Neural progenitor cell (in vitro differentiated cells): ENCODE measurements around the gene GBP4.

Experiments used
- EZH2 ChIP-seq: fragments of 200-600 bp; sonication (generic); IDR thresholded peaks from 2 replicates; pipeline ENCODE4 v1.6.1; 2017; ENCODE audit warnings: antibody characterized with exemption, mild to moderate bottlenecking, moderate library complexity
- TF ChIP-seq, protein P1 (sequence below): fragments of 200-600 bp; sonication (generic); IDR thresholded peaks from 2 replicates; pipeline ENCODE4 v1.5.1; 2017; ENCODE audit warnings: antibody characterized with exemption, mild to moderate bottlenecking

DNA sequence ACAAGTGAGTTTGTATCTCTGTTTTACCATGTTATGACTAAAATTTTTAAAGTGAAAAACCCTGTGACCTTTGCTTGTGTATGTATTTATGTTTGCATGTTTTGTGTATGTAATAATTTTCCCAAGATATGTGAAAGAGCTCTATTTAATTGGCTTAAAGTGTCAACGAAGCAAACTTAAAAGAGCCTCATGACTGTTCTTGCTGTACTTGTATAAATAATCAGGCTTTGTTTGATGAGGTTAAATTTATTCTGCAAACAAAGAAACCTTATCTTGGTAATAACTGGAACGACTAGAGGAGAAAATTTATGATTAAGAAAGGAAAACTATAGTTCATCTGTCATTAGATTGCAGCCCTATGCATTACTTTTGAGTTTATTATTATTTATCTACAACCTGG, 29.6 kb downstream of the GBP4 start:
- TF ChIP-seq, protein P1, sequence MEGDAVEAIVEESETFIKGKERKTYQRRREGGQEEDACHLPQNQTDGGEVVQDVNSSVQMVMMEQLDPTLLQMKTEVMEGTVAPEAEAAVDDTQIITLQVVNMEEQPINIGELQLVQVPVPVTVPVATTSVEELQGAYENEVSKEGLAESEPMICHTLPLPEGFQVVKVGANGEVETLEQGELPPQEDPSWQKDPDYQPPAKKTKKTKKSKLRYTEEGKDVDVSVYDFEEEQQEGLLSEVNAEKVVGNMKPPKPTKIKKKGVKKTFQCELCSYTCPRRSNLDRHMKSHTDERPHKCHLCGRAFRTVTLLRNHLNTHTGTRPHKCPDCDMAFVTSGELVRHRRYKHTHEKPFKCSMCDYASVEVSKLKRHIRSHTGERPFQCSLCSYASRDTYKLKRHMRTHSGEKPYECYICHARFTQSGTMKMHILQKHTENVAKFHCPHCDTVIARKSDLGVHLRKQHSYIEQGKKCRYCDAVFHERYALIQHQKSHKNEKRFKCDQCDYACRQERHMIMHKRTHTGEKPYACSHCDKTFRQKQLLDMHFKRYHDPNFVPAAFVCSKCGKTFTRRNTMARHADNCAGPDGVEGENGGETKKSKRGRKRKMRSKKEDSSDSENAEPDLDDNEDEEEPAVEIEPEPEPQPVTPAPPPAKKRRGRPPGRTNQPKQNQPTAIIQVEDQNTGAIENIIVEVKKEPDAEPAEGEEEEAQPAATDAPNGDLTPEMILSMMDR: no peak
- no peak for TF ChIP-seq EZH2
